CD14-positive monocyte (primary cell): ENCODE data around the gene RPS6KA2. TPM values are rescaled to one million over a fixed set of nuclear protein-coding genes. Genes with fewer than 3 reads are reported as not detected.

Source experiments
- DNase-seq, 3 donors: peaks; one replicate each; pipeline ENCODE4 v3.0.0-alpha.2; 2011 to 2022
- H2AFZ ChIP-seq: 2 replicates; pipeline ENCODE4 v1.6.0; 2012; ENCODE audit warnings: mild to moderate bottlenecking, low read depth, low read length, inconsistent platforms; ENCODE audit not compliant: insufficient read depth, poor library complexity, severe bottlenecking
- H3K27ac ChIP-seq, 2 donors: 1 replicate in 1 of 2; 2 replicates in 1 of 2; pipeline ENCODE4 v1.5.1; 2012 to 2013; ENCODE audit warnings: low read length in 2 of 2, control low read depth in 1 of 2, inconsistent platforms in 1 of 2, low read depth in 1 of 2, mild to moderate bottlenecking in 1 of 2
- H3K27me3 ChIP-seq, 2 donors: one replicate each; pipeline versions ENCODE4 v1.6.0 to v1.6.1; 2011 to 2013; ENCODE audit warnings: low read length in 2 of 2; ENCODE audit not compliant: control insufficient read depth in 2 of 2, insufficient read depth in 2 of 2
- H3K36me3 ChIP-seq, 2 donors: replicated peaks in 1 of 2; 1 replicate in 1 of 2; 2 replicates in 1 of 2; pipeline versions ENCODE4 v1.5.1 to v1.6.1; 2012 to 2013; ENCODE audit warnings: low read length in 2 of 2, control low read depth in 1 of 2, inconsistent platforms in 1 of 2, mild to moderate bottlenecking in 1 of 2; ENCODE audit not compliant: insufficient read depth in 2 of 2, control insufficient read depth in 1 of 2
- H3K4me1 ChIP-seq, 2 donors: 1 replicate in 1 of 2; 2 replicates in 1 of 2; pipeline versions ENCODE4 v1.5.1 to v1.6.1; 2012 to 2013; ENCODE audit warnings: low read length in 2 of 2, control low read depth in 1 of 2, inconsistent platforms in 1 of 2, mild to moderate bottlenecking in 1 of 2, moderate library complexity in 1 of 2; ENCODE audit not compliant: insufficient read depth in 2 of 2, control insufficient read depth in 1 of 2
- H3K4me2 ChIP-seq: replicated peaks from 2 replicates; pipeline ENCODE3; 2012; ENCODE audit warnings: low read length, moderate library complexity, mild to moderate bottlenecking; ENCODE audit not compliant: poor library complexity, severe bottlenecking; ENCODE audit errors: extremely low read depth
- H3K4me3 ChIP-seq, 3 experiments: fragments of 200-600 bp in 1 of 3; sonication (generic) in 1 of 3; replicated peaks in 1 of 3; 1 replicate in 2 of 3; 2 replicates in 1 of 3; pipeline ENCODE4 v1.5.1; 2011 to 2013; ENCODE audit warnings: low read length in 3 of 3, mild to moderate bottlenecking in 3 of 3, control low read depth in 2 of 3, low read depth in 2 of 3, inconsistent platforms in 1 of 3, moderate library complexity in 1 of 3
- H3K79me2 ChIP-seq: 2 replicates; pipeline ENCODE4 v1.6.0; 2012; ENCODE audit warnings: mild to moderate bottlenecking, control low read depth, inconsistent platforms, low read length, moderate library complexity; ENCODE audit not compliant: insufficient read depth
- H3K9ac ChIP-seq: 2 replicates; pipeline ENCODE4 v1.6.0; 2017; ENCODE audit warnings: low read length, mild to moderate bottlenecking; ENCODE audit not compliant: insufficient read depth, poor library complexity, severe bottlenecking
- H3K9me3 ChIP-seq, 2 donors: replicated peaks in 1 of 2; 1 replicate in 1 of 2; 2 replicates in 1 of 2; pipeline versions ENCODE4 v1.5.1 to v1.6.1; 2012 to 2013; ENCODE audit warnings: low read length in 2 of 2, control low read depth in 1 of 2; ENCODE audit not compliant: control insufficient read depth in 1 of 2, insufficient read depth in 1 of 2
- H4K20me1 ChIP-seq: 2 replicates; pipeline ENCODE4 v1.6.0; 2012; ENCODE audit warnings: mild to moderate bottlenecking, low read length, control low read depth, moderate library complexity; ENCODE audit not compliant: insufficient read depth
- H3K27ac Mint-ChIP-seq, 7 donors: one replicate each; pipeline ENCODE4 v1.8.0; 2020; ENCODE audit warnings: mild to moderate bottlenecking in 7 of 7, mixed read lengths in 7 of 7, moderate library complexity in 6 of 7, inconsistent platforms in 2 of 7
- H3K27me3 Mint-ChIP-seq, 3 donors: one replicate each; pipeline ENCODE4 v1.8.0; 2021 to 2022; ENCODE audit warnings: low read depth in 3 of 3, mild to moderate bottlenecking in 3 of 3, mixed read lengths in 3 of 3, moderate library complexity in 3 of 3, inconsistent platforms in 1 of 3
- H3K36me3 Mint-ChIP-seq, 2 donors: one replicate each; pipeline ENCODE4 v1.8.0; 2020; ENCODE audit warnings: mixed read lengths in 2 of 2, inconsistent platforms in 1 of 2, mild to moderate bottlenecking in 1 of 2
- H3K4me1 Mint-ChIP-seq: one replicate; pipeline ENCODE4 v1.8.0; 2020; ENCODE audit warnings: mild to moderate bottlenecking, mixed read lengths
- H3K4me3 Mint-ChIP-seq, 2 donors: one replicate each; pipeline ENCODE4 v1.8.0; 2020; ENCODE audit warnings: mild to moderate bottlenecking in 2 of 2, mixed read lengths in 2 of 2, moderate library complexity in 1 of 2
- H3K9me3 Mint-ChIP-seq, 7 donors: one replicate each; pipeline ENCODE4 v1.8.0; 2020 to 2022; ENCODE audit warnings: mixed read lengths in 7 of 7, mild to moderate bottlenecking in 6 of 7, moderate library complexity in 6 of 7, inconsistent platforms in 2 of 7
- CTCF ChIP-seq: fragments of 200-600 bp; IDR thresholded peaks from one replicate; pipeline ENCODE4 v1.8.0; 2022; ENCODE audit warnings: antibody characterized with exemption, mild to moderate bottlenecking
- WGBS: methylation state at CpG from one replicate; pipeline ENCODE4 v1.1.5; 2013; ENCODE audit warnings: missing lambda C conversion rate; ENCODE audit not compliant: insufficient coverage; 5-methylcytosine and 5-hydroxymethylcytosine counted together
- intact Hi-C, 2 donors: fragments of 100-400 bp; cut with micrococcal nuclease; formaldehyde crosslinking; loops; one replicate each; pipeline versions ENCODE4 v1.15.0 to v1.15.1; 2023
- polyA plus RNA-seq, 3 donors: library from polyadenylated mRNA; depleted of rRNA in 1 of 3; unstranded in 2 of 3; stranded (reverse) in 1 of 3; fragments of 300-500 nt in 2 of 3; fragments of >200 nt in 1 of 3; fragmentation: Illumina TruSeq in 2 of 3; gene quantifications; 1 replicate in 2 of 3; 2 replicates in 1 of 3; pipeline ENCODE4 v1.2.3, GENCODE V29; 2012 to 2021

The RPS6KA2 gene
- polyA plus RNA-seq, 3 donors = 1.4 to 3.1 (median 1.9) TPM

- Histone ChIP-seq H3K27ac (no peak overlapping the region), H4K20me1 (no peaks in the 10 kb centered on the region), H3K9me3 (no peaks in the 10 kb centered on the region), H3K79me2 (no peaks in the 10 kb centered on the region), H2AFZ (no peak overlapping the region), H3K4me2 (no peak overlapping the region), H3K36me3 (no peaks in the 10 kb centered on the region), H3K4me3 (no peak overlapping the region), H3K27me3 (no peaks in the 10 kb centered on the region), H3K9ac (no peak overlapping the region), H3K4me1 (no peaks in the 10 kb centered on the region)
- peaks cover 2 to 4% (median 2%) of the 10 kb centered on the region in 3 donors for H3K27me3 Mint-ChIP-seq
- no peak for DNase-seq
- H3K27ac Mint-ChIP-seq = no peak overlapping the region
- H3K36me3 Mint-ChIP-seq = no peaks in the 10 kb centered on the region
- H3K4me3 Mint-ChIP-seq = no peak overlapping the region
- peaks cover 2% of the 10 kb centered on the region for H3K4me1 Mint-ChIP-seq
- H3K9me3 Mint-ChIP-seq = peaks cover 0 to 3% (median 0%) of the 10 kb centered on the region in 7 donors
- no peak for TF ChIP-seq CTCF
- 83% methylated on average over 8 of the region's 9 CpGs for WGBS
- intact Hi-C loops = no loop called here
These were observed 21.8 kb upstream of the RPS6KA2 start for GRCh38 chr6:166648846-166649245.

GRCh38 chr6:166647896-166648295, 20.8 kb upstream of the RPS6KA2 start:
- no peak overlapping the region for H3K4me3 ChIP-seq
- no peaks in the 10 kb centered on the region for H3K36me3 Mint-ChIP-seq
- H3K27me3 ChIP-seq = no peaks in the 10 kb centered on the region
- H3K9me3 Mint-ChIP-seq = peaks cover 0 to 9% (median 0%) of the 10 kb centered on the region in 7 donors
- no peak for DNase-seq
- 96% methylated on average over 11 of the region's 11 CpGs for WGBS
- no peak overlapping the region for H3K4me2 ChIP-seq
- H3K27ac ChIP-seq = no peak overlapping the region
- no peak for TF ChIP-seq CTCF
- peaks cover 3% of the 10 kb centered on the region for H3K4me1 Mint-ChIP-seq
- intact Hi-C loops = no loop called here
- no peaks in the 10 kb centered on the region for H3K36me3 ChIP-seq
- H3K27ac Mint-ChIP-seq = no peak overlapping the region
- no peaks in the 10 kb centered on the region for H3K9me3 ChIP-seq
- H3K79me2 ChIP-seq = no peaks in the 10 kb centered on the region
- no peaks in the 10 kb centered on the region for H3K4me1 ChIP-seq
- H4K20me1 ChIP-seq = no peaks in the 10 kb centered on the region
- no peak overlapping the region for H3K4me3 Mint-ChIP-seq
- H3K9ac ChIP-seq = no peak overlapping the region
- no peak overlapping the region for H2AFZ ChIP-seq
- H3K27me3 Mint-ChIP-seq = peaks cover 0 to 2% (median under 1%) of the 10 kb centered on the region in 3 donors
